PC-9 (cell line): ENCODE results near the gene BMPR1B. TPM values are rescaled to one million over a fixed set of nuclear protein-coding genes. Genes with fewer than 3 reads are reported as not detected.

Experiments used
- BruUV-seq: library from RNA; stranded (reverse); fragments of 400-500 nt; replicated peaks from 2 replicates; lab custom pipeline; 2021; lab: Mats Ljungman, UMichigan
- CTCF ChIA-PET: fragments of 300-600 bp; sonication (Branson Sonifier 250); formaldehyde crosslinking; loops from one replicate; lab custom pipeline; 2022; ENCODE audit warnings: antibody characterized with exemption; lab: Charles Lee
- POLR2A ChIA-PET: fragments of 300-600 bp; sonication (Branson Sonifier 250); formaldehyde crosslinking; loops from one replicate; lab custom pipeline; 2022; ENCODE audit warnings: antibody characterized with exemption; ENCODE audit not compliant: unreplicated experiment; lab: Charles Lee
- DNase-seq, 2 experiments: peaks; one replicate each; pipeline versions ENCODE4 v3.0.0 to v3.0.0-alpha.2; 2015 to 2022; ENCODE audit warnings: mixed read lengths in 1 of 2
- H2AFZ ChIP-seq: fragments of 200-600 bp; sonication (generic); 2 replicates; pipeline ENCODE4 v1.8.1; 2017; ENCODE audit warnings: antibody characterized with exemption
- H3F3A ChIP-seq: fragments of 200-600 bp; sonication (generic); 2 replicates; pipeline ENCODE4 v1.8.1; 2017; ENCODE audit warnings: antibody characterized with exemption, mild to moderate bottlenecking, low read depth; ENCODE audit not compliant: insufficient read depth
- H3K27ac ChIP-seq: fragments of 200-600 bp; sonication (generic); 2 replicates; pipeline ENCODE4 v1.6.1; 2016; ENCODE audit warnings: mixed run types
- H3K27me3 ChIP-seq: fragments of 200-600 bp; sonication (generic); 2 replicates; pipeline ENCODE4 v1.6.1; 2016; ENCODE audit warnings: low read depth, mixed run types; ENCODE audit not compliant: insufficient read depth
- H3K36me3 ChIP-seq: fragments of 200-600 bp; sonication (generic); 2 replicates; pipeline ENCODE4 v1.6.1; 2016; ENCODE audit warnings: low read depth, mixed run types
- H3K4me1 ChIP-seq: fragments of 200-600 bp; sonication (generic); replicated peaks from 2 replicates; pipeline ENCODE4 v1.6.1; 2016; ENCODE audit warnings: mixed run types; ENCODE audit not compliant: insufficient read depth
- H3K4me2 ChIP-seq: fragments of 200-600 bp; sonication (generic); 2 replicates; pipeline ENCODE4 v1.6.1; 2017; ENCODE audit warnings: mixed run types
- H3K4me3 ChIP-seq: fragments of 200-600 bp; sonication (generic); 2 replicates; pipeline ENCODE4 v1.6.1; 2016; ENCODE audit warnings: mixed run types
- H3K79me2 ChIP-seq: fragments of 200-600 bp; sonication (generic); 2 replicates; pipeline ENCODE4 v1.6.1; 2017; ENCODE audit warnings: low read depth, mixed run types
- H3K9me2 ChIP-seq: fragments of 200-600 bp; sonication (generic); 2 replicates; pipeline ENCODE4 v1.8.1; 2017; ENCODE audit warnings: mild to moderate bottlenecking; ENCODE audit not compliant: insufficient read depth
- H3K9me3 ChIP-seq: fragments of 200-600 bp; sonication (generic); 2 replicates; pipeline ENCODE4 v1.8.1; 2016; ENCODE audit warnings: low read depth; ENCODE audit not compliant: insufficient read depth
- H4K20me1 ChIP-seq: fragments of 200-600 bp; sonication (generic); 2 replicates; pipeline ENCODE4 v1.8.1; 2017; ENCODE audit not compliant: insufficient read depth
- EZH2 ChIP-seq: fragments of 200-600 bp; sonication (generic); IDR thresholded peaks from 2 replicates; pipeline ENCODE4 v1.8.0; 2017; ENCODE audit warnings: antibody characterized with exemption, low read depth
- intact Hi-C: fragments of 100-400 bp; cut with micrococcal nuclease; formaldehyde crosslinking; loops from one replicate; pipeline ENCODE4 v1.10.0; 2022; ENCODE audit not compliant: unreplicated experiment
- total RNA-seq: library from RNA; stranded (reverse); gene quantifications from 2 replicates; pipeline ENCODE4 v1.2.3, GENCODE V29; 2021
- TF ChIP-seq, protein P1 (sequence below): fragments of 200-600 bp; sonication (generic); conservative IDR thresholded peaks from 2 replicates; pipeline ENCODE4 v1.6.1; 2017; ENCODE audit warnings: mixed run types, antibody characterized with exemption, mild to moderate bottlenecking, moderate library complexity

Gene BMPR1B
- total RNA-seq, 1 experiment from 2014 or later, result 1.1 TPM

DNA sequence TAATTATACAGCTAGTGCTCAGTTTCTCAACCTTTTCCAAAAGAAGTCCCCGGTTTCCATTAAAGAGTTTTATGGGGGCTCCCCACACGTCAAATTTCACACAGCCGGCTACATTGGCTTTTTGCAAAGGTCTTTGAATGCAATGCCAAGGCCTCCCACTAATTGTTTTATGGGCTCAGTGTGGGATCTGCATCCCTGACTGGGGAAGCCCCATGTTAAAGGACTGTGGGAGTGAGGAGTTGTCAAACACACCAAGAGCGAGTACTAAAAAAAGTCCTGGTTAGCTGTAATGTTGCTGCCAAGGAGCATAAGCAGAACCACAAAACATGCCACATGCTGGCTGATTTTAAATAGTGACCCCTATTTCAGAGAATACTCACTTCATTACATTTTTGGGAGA, 162.6 kb downstream of the BMPR1B start:
- Histone ChIP-seq H4K20me1 (no peaks in the 10 kb centered on the region), H3K27ac (no peak overlapping the region), H3K4me1 (no peaks in the 10 kb centered on the region), H2AFZ (no peak overlapping the region), H3K79me2 (no peaks in the 10 kb centered on the region), H3K27me3 (no peaks in the 10 kb centered on the region), H3K9me3 (no peaks in the 10 kb centered on the region), H3K4me2 (no peak overlapping the region), H3F3A (no peaks in the 10 kb centered on the region), H3K36me3 (no peaks in the 10 kb centered on the region), H3K4me3 (no peak overlapping the region), H3K9me2 (no peaks in the 10 kb centered on the region)
- CTCF ChIA-PET, result interaction anchor here (0.5 kb wide), 1 partner anchor 19 kb away, joined by 3 read pairs; no protein-coding TSS in a partner anchor
- no TSS peak for BruUV-seq
- TF ChIP-seq EZH2, result no peak
- TF ChIP-seq, protein P1, sequence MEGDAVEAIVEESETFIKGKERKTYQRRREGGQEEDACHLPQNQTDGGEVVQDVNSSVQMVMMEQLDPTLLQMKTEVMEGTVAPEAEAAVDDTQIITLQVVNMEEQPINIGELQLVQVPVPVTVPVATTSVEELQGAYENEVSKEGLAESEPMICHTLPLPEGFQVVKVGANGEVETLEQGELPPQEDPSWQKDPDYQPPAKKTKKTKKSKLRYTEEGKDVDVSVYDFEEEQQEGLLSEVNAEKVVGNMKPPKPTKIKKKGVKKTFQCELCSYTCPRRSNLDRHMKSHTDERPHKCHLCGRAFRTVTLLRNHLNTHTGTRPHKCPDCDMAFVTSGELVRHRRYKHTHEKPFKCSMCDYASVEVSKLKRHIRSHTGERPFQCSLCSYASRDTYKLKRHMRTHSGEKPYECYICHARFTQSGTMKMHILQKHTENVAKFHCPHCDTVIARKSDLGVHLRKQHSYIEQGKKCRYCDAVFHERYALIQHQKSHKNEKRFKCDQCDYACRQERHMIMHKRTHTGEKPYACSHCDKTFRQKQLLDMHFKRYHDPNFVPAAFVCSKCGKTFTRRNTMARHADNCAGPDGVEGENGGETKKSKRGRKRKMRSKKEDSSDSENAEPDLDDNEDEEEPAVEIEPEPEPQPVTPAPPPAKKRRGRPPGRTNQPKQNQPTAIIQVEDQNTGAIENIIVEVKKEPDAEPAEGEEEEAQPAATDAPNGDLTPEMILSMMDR, result no peak
- intact Hi-C loops, result no loop called here
- no peak for DNase-seq
- POLR2A ChIA-PET, result no interaction called here

DNA sequence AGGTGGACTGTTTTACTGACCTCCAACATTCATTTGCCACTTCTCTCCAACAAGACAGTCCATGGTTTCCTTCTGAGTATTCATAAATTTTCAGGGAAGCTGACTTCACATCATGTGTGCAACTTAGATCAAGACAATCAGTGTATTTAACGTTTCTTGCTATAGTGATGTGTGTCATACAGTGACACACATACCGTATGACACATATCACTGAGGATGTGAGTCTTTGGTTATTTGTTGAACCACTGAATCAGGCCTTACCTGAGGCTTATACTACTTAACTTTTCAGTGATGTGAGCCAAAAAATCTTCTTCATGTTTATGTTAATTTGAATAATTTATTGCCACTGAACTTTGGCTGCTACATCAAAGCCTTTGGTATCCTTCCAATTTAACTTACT, 166.8 kb downstream of the BMPR1B start:
- no peak overlapping the region for H3K27ac ChIP-seq
- no peaks in the 10 kb centered on the region for H3K27me3 ChIP-seq
- no peak for DNase-seq
- no peaks in the 10 kb centered on the region for H3F3A ChIP-seq
- no peaks in the 10 kb centered on the region for H3K9me2 ChIP-seq
- H4K20me1 ChIP-seq, result no peaks in the 10 kb centered on the region
- intact Hi-C loops, result no loop called here
- no peaks in the 10 kb centered on the region for H3K79me2 ChIP-seq
- ChIA-PET CTCF (no interaction called here), POLR2A (no interaction called here)
- no peaks in the 10 kb centered on the region for H3K9me3 ChIP-seq
- no peaks in the 10 kb centered on the region for H3K36me3 ChIP-seq
- H2AFZ ChIP-seq, result no peak overlapping the region
- no peak overlapping the region for H3K4me3 ChIP-seq
- no peak for TF ChIP-seq EZH2
- TF ChIP-seq, protein P1, result no peak
- no peak overlapping the region for H3K4me2 ChIP-seq
- peaks cover 3% of the 10 kb centered on the region; the same call in 1 of the 2 replicates for H3K4me1 ChIP-seq
- BruUV-seq, result no TSS peak

DNA sequence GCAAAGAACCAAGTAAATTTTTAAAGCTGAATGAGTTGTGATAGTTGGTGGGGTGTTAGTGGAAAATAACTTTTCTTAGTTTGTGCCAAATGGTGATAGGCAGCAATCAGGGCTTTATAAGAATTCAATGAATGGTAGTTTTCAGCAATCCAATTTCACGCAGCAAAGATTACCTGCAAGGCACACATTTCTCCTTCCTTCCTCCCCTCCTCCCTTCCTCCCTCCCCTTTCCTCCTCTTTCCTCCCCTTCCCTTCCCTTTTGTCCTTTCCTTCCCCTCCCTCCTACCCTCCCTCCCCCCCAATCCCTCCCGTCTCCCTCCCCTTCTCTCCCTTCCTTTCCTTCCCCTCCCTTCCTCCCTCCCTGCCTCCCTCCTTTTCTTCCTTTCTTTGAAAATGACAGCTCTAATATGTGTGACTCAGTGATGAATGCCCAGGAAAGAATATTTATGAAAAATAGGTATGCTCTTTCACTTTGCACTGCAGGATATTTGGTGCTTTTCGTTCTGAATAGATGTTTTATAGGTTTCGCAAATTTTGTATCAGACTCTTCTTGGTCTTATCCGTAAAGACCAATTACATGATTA, 168.1 kb downstream of the BMPR1B start:
- Histone ChIP-seq H3K4me1 (peaks cover 3% of the 10 kb centered on the region; the same call in 1 of the 2 replicates), H3K4me3 (no peak overlapping the region), H3K27ac (no peak overlapping the region), H3K4me2 (no peak overlapping the region), H2AFZ (no peak overlapping the region), H3K27me3 (no peaks in the 10 kb centered on the region), H3K9me3 (no peaks in the 10 kb centered on the region), H3K36me3 (no peaks in the 10 kb centered on the region), H3K9me2 (no peaks in the 10 kb centered on the region), H4K20me1 (no peaks in the 10 kb centered on the region), H3K79me2 (no peaks in the 10 kb centered on the region), H3F3A (no peaks in the 10 kb centered on the region)
- BruUV-seq, result no TSS peak
- no peak for DNase-seq
- POLR2A ChIA-PET, result interaction anchor here (0.7 kb wide), 1 partner anchor 162 kb away, joined by 3 read pairs; no protein-coding TSS in a partner anchor
- intact Hi-C loops, result no loop called here
- TF ChIP-seq, protein P1, result no peak
- no peak for TF ChIP-seq EZH2
- CTCF ChIA-PET, result no interaction called here
